ENCODE results near the gene ZFR2. TPM values are rescaled to one million over a fixed set of nuclear protein-coding genes. Genes with fewer than 3 reads are reported as not detected.
"Not testable (repeated sequence)": the region's sequence is repeated elsewhere in the genome, so short reads cannot be mapped to it uniquely, and the experiment has no call there.

ZFR2 gene
- total RNA-seq, 2 experiments from 2014 or later: 0.23 TPM; not detected in 1

- no peaks in the 10 kb centered on the region for H3K9me3 Mint-ChIP-seq
- no peak for ATAC-seq
- DNase-seq: peak; percentile 32
- TF ChIP-seq CTCF (IDR thresholded peaks at IDR 0.05): no peak
- POLR2A ChIA-PET: interaction anchor here (2.3 kb wide), 1 partner anchor 224 kb away, joined by 10 read pairs; the partner anchor contains the start of gene EEF2
- CTCF ChIA-PET: interaction anchor here (0.7 to 6.5 kb wide), 6 partner anchors 28 to 236 kb away, joined by 3 to 39 read pairs (median 4); no protein-coding TSS in a partner anchor
- H3K36me3 Mint-ChIP-seq (ENCODE audit: low read depth): peaks cover 18% of the 10 kb centered on the region
- intact Hi-C loops (cut with micrococcal nuclease): loop anchor here (10.0 kb wide), 1 partner anchor 54 kb away; no protein-coding TSS in a partner anchor
- no peaks in the 10 kb centered on the region for H3K27me3 Mint-ChIP-seq
- H3K27ac Mint-ChIP-seq: peak overlapping the region; percentile 96
- H3K4me1 Mint-ChIP-seq (ENCODE audit: low read depth): peaks cover 38% of the 10 kb centered on the region
- H3K4me3 Mint-ChIP-seq: peak overlapping the region; percentile 99
Measured at GRCh38 chr19:3760871-3761361, 107.9 kb downstream of the ZFR2 start.

- intact Hi-C loops (cut with micrococcal nuclease): loop anchor here (10.0 kb wide), 1 partner anchor 55 kb away; no protein-coding TSS in a partner anchor
- CTCF ChIA-PET: interaction anchor here (6.5 kb wide), 1 partner anchor 62 kb away, joined by 39 read pairs; no protein-coding TSS in a partner anchor
- H3K9me3 Mint-ChIP-seq: no peaks in the 10 kb centered on the region
- H3K36me3 Mint-ChIP-seq (ENCODE audit: low read depth): peaks cover 22% of the 10 kb centered on the region
- DNase-seq: no peak
- peak overlapping the region; percentile 34 for H3K27ac Mint-ChIP-seq
- no peaks in the 10 kb centered on the region for H3K27me3 Mint-ChIP-seq
- POLR2A ChIA-PET: no interaction called here
- ATAC-seq: no peak
- no peak for TF ChIP-seq CTCF (IDR thresholded peaks at IDR 0.05)
- peak overlapping the region; percentile 99 for H3K4me3 Mint-ChIP-seq
- H3K4me1 Mint-ChIP-seq (ENCODE audit: low read depth): peaks cover 45% of the 10 kb centered on the region
Measured at GRCh38 chr19:3759482-3760254, 109.2 kb downstream of the ZFR2 start.

GRCh38 chr19:3758297-3758696, 110.5 kb downstream of the ZFR2 start:
- ChIA-PET CTCF (interaction anchor here (2.0 to 6.5 kb wide), 2 partner anchors 63 to 90 kb away, joined by 8 to 39 read pairs; no protein-coding TSS in a partner anchor), POLR2A (interaction anchor here (0.8 kb wide), 1 partner anchor 60 kb away, joined by 3 read pairs; no protein-coding TSS in a partner anchor)
- H3K9me3 Mint-ChIP-seq; H3K27me3 Mint-ChIP-seq; H3K4me3 Mint-ChIP-seq; H3K27ac Mint-ChIP-seq; ATAC-seq; DNase-seq; intact Hi-C loops (cut with micrococcal nuclease): not testable (repeated sequence)
- peaks cover 22% of the 10 kb centered on the region for H3K36me3 Mint-ChIP-seq (ENCODE audit: low read depth)
- H3K4me1 Mint-ChIP-seq (ENCODE audit: low read depth): peaks cover 45% of the 10 kb centered on the region

GRCh38 chr19:3757705-3758104, 111.1 kb downstream of the ZFR2 start:
- H3K4me3 Mint-ChIP-seq; H3K9me3 Mint-ChIP-seq; H3K27ac Mint-ChIP-seq; intact Hi-C loops (cut with micrococcal nuclease); ATAC-seq; DNase-seq; H3K27me3 Mint-ChIP-seq: not testable (repeated sequence)
- ChIA-PET CTCF (interaction anchor here (2.0 kb wide), 1 partner anchor 91 kb away, joined by 8 read pairs; no protein-coding TSS in a partner anchor), POLR2A (interaction anchor here (0.8 kb wide), 1 partner anchor 60 kb away, joined by 3 read pairs; no protein-coding TSS in a partner anchor)
- H3K36me3 Mint-ChIP-seq (ENCODE audit: low read depth): peaks cover 22% of the 10 kb centered on the region
- H3K4me1 Mint-ChIP-seq (ENCODE audit: low read depth): peaks cover 39% of the 10 kb centered on the region

Other genes with a start within 250 kb of the ZFR2 start
- 10 to 100 TPM; 25.9 to 28.5 TPM for gene CACTIN, start 242.2 kb downstream of the ZFR2 start, total RNA-seq
- 10 to 100 TPM; 20.4 to 22.2 TPM for gene PIP5K1C, start 168.6 kb downstream of the ZFR2 start, total RNA-seq
- 1 to 10 TPM in 1 of 2 experiments, under 1 TPM in 1; 0.69 to 2.4 TPM for gene TJP3, start 160.7 kb downstream of the ZFR2 start, total RNA-seq
- 10 to 100 TPM; 28.0 to 29.1 TPM for gene APBA3, start 107.3 kb downstream of the ZFR2 start, total RNA-seq
- 10 to 100 TPM; 47.4 to 50.9 TPM for gene MRPL54, start 106.4 kb downstream of the ZFR2 start, total RNA-seq
- gene RAX2, start 96.8 kb downstream of the ZFR2 start, total RNA-seq: not detected
- gene MATK, start 82.7 kb downstream of the ZFR2 start, total RNA-seq: 10 to 100 TPM; 37.6 to 39.6 TPM
- not detected for gene ATCAY, start 11.6 kb upstream of the ZFR2 start, total RNA-seq
- gene NMRK2, start 64.0 kb upstream of the ZFR2 start, total RNA-seq: not detected
- 10 to 100 TPM; 27.2 to 27.5 TPM for gene DAPK3, start 102.1 kb upstream of the ZFR2 start, total RNA-seq
- gene EEF2, start 116.4 kb upstream of the ZFR2 start, total RNA-seq: 1,000 to 10,000 TPM; 3,533 to 3,625 TPM
- 10 to 100 TPM; 22.2 TPM for gene PIAS4, start 138.7 kb upstream of the ZFR2 start, total RNA-seq
- 10 to 100 TPM; 46.6 TPM for gene ZBTB7A, start 197.9 kb upstream of the ZFR2 start, total RNA-seq